DMS53 treated with DMSO at 0.1 percent for 48 hours (cell line): ENCODE results near the gene RFNG.

Experiments
- DNase-seq: peaks from one replicate; lab custom pipeline; 2025; ENCODE audit not compliant: unreplicated experiment; lab: John Stamatoyannopoulos, UW

RFNG gene

DNA sequence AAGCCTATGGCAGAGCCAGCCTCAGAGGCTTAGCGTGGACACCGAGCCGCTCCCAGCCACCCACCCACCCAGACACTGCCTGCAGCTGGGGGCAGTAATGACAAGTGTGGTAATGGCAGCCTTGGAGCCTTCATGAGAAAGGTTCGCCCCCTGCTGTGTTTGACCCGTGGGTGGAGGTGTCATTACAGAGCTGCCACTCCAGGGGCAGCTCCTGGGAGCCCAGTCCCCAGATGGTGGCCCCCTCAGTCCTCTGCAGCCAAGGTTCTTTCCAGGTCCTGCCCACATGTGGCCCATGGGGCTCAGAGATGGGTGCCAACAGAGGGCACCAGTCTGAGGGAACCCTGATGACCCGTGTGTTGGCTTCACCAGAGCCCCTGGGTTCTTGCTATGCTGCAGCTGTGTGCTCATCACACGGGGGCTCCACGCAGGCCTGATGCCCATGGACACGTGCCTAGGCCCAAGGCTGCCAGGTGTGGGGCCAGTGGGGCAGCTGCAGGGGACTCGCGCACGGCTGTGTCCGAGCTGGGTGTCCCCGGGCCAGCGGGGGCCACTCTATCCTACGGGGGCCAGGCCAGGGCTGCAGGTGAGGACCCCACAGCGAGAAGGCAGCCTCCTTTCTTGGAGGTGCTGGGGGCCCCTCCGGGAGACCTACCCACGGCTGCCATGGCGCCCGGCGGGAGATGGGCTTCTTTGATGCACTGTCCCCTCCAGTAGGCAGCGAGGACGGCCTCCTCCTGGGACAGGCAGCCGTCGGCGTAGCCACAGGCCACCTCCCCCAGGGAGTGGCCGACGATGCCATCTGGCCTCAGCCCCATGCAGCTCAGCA, 38.3 kb upstream of the RFNG start:
- no peak for DNase-seq

DNA sequence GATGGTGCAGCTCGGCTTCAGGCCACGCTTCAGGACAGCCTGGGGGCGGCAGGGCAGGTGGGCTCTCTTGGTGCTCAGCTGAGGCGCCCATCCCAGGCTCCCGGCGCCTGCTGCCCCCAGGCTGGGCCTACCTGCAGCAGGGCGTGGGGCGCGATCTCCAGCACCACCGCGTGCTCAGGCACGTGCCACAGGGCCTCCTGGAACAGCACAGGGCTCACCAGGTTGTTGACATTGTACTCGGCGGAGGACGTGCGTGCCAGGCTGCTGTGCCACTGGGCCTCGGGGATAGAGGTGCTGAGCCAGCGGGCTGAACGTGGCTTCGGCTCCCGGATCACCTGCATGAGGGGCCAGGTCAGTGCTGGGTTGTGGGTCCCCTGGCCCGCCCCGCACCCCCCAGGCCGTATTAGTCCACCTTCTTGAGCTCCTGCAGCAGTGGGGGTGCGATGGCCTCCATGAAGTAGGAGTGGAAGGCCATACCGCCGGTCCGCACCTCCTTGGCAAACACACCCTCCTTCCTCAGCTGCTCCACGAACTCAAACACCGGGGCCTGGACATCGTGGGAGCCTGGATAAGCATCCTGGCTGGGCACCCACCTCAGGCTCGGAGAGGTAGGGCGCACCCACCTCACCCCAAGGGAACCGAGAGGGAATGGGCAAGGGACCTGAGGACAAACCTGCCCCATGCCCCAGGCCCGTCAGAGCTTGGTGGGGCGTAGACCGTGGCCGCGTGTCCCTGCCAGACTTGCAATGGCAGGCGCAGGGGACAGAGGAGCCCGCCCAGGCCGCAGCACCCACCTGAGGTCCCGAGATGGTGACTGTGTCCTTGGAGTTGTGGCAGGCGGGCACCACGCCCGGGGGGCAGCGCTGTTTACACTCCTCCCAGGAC, 37.5 kb upstream of the RFNG start:
- no peak for DNase-seq

DNA sequence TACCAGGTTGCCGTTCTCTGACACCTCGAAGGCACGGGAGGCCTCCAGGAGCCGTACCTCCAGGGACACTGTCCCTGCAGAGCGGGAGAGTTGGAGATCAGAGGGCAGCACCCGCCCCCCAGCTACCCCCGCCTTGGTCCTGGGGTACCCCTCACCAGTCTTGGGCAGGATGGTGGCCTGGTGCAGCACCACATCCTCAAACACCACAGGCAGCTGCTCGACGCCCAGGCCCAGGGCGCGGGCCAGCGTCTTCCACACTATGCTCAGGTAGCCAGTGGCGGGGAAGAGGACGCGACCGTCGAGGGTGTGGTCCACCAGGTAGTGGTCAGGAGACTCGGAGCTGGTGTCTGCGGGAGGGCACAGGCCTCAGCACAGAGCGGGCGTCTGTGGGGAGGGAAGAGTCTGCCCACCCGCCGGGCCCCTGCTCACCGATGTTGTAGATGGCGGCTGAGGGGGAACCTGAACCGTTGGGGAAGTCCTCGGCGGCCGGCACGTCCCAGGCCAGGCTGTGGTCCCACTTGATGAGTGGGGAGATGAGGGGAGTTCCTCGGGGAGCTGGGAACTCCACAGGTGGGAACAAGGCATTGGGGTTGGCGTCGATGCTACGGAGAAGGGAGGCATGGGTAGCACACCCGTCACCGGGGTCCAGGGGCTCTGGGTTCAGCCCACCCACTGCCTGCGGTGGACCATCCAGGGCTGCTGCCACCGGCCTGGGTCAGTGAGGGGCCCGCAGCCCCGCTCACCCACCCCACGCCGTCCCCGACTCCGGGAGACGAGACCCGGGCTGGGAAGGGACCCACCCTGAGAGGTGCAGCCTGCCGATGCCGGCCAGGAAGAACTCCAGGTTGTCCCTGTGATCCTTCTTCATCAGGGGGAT, 36.6 kb upstream of the RFNG start:
- DNase-seq: no peak

DNA sequence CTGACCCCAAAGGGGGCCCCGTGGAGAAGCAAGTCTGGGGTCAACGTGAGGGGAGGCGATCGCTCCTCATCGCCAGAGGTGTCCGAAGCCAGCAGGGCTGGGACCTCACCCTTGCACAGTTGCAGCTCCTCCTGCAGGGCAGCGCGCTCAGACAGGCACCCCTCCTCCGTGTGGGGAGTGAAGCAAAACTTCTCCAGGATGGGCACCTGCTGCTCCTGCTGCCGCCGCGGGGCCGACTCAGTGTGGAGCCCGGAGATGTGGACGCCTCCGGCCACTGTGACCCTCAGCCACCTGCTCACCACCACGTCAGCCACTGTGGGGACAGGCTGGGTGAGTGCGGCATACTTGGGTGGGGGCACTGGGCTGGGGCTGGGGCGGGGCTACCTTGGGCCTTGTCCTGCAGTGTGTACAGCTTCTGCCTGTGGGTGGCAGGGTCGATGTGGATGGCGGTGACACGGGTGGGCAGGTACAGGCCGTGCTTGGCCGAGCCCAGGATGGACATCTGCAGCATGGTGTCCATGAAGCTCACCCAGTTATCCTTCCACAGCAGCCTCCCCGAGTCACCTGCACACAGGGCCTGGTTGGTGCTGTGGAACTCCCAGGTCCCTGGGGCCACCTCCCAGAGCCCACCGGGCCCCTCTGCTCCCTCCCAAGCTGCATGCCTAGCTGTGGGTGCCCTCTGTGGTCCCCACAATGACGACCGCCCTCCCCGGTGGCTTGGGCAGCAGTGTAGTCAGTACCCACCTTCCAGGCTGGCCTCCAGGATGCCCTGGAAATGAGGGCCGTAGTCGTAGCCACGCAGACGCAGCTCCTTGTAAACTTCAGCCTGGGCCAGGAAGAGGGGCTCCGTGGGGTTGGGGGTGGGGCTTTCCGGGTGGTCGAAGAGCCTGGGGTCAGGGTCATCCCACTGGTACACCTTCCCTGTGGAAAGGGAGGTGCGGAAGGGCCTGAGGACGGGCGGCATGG, 35.6 kb upstream of the RFNG start:
- DNase-seq: no peak

- DNase-seq: no peak
These were observed 34.5 kb upstream of the RFNG start for GRCh38 chr17:82085931-82086764.

GRCh38 chr17:82085031-82085861, 33.6 kb upstream of the RFNG start:
- no peak for DNase-seq

DNA sequence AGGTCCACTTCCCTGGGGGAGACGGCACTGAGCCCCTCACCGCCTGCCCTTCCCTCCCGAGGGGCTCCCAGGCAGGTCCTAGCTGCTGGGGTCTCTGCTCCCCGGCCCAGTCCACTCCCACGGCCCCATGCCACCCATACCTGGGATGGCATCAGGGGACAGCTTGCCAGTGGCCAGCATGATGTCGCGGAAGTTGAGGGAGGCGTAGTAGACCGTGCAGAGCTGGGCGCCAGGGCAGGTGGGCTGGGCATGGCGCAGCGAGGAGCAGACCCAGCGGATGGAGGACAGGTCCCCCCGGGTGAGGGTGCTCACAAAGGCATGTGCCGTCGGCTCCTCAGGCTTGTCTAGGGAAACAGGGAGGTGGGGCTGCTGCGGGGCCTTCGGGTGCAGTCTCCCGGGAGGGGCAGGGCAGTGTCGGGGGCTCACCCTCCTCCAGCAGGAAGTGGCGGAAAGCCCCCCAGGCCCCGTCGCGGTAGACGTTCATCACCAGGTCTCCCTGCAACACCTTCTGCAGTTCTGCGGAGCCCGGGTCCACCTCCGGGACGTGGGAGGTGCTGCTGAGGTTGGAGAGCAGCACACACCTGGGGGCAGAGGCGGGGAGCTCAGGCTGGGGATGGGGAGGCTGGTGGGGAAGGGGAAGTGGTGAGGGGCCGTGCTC, 32.9 kb upstream of the RFNG start:
- DNase-seq: no peak

- DNase-seq: no peak
These were observed 32.1 kb upstream of the RFNG start for GRCh38 chr17:82083533-82084359.

DNA sequence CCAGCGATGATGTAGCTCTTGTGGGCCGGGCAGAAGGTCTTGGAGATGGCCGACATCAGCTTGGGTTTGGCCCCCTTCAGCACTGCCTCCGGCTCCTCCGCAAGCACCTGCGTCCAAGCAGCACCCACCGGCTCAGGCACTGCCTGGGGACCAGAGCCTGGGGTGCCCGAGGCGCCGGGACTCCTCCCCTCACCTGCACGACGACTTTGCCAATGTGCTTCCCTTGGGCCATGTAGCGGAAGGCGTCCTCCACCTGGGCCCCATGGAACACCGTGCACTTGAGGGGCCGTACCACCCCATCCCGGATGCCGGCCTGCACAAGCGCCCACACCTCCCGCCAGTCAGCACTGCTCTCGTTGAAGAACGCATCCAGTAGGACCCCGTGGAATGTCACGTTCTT, 31.4 kb upstream of the RFNG start:
- no peak for DNase-seq

- DNase-seq: no peak
These were observed 30.8 kb upstream of the RFNG start for GRCh38 chr17:82082456-82082855.

GRCh38 chr17:82081966-82082365, 30.4 kb upstream of the RFNG start:
- no peak for DNase-seq

- no peak for DNase-seq
These were observed 29.9 kb upstream of the RFNG start for GRCh38 chr17:82081546-82081945.

- no peak for DNase-seq
These were observed 29.3 kb upstream of the RFNG start for GRCh38 chr17:82080789-82081464.

- DNase-seq: no peak
These were observed 28.6 kb upstream of the RFNG start for GRCh38 chr17:82080048-82080788.

DNA sequence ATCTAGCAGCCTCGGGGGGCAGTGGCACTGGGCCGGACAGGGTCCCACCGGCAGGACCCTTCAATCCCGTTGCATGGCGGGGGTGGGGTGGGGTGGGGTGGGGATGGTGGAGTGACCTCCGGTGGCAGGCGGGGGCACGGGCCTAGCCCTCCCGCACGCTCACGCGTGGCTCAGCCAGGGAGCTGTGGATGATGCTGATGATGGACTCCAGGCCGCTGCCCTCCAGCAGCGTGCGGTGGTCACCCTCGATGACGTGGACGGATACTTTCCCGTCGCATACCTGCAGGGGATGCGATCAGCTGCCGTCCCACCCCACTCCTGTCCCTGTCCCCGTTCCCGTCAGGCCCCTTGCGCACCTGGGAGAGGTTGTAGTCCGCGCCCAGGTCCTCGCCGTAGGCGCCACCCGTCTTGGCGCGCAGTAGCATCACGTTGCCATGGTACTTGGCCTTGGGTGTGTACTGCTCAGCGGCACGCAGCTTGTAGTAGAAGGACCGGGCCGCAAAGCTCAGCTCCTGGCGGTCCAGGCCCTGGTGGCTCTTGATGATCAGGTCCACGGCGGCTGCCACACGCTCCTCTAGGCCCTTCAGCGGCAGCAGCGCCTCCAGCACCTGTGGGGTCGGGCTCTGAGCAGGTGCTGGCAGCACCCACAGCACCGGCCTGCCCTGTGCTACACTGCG, 27.5 kb upstream of the RFNG start:
- DNase-seq: no peak
